Astrocyte of the cerebellum (primary cell): ENCODE data around the gene XYLT1.

ENCODE experiments used
- DNase-seq: peaks from one replicate; pipeline ENCODE4 v3.0.0-alpha.2; 2011; ENCODE audit warnings: low read depth
- H3K4me3 ChIP-seq: 2 replicates; pipeline ENCODE4 v1.5.1; 2011; ENCODE audit warnings: mild to moderate bottlenecking, low read depth, low read length, moderate library complexity
- in situ Hi-C: cut with HindIII; loops from 2 replicates; pipeline ENCODE4 v1.10.0; 2017; ENCODE audit warnings: low sequenced_read_pairs
- TF ChIP-seq, protein P1 (sequence below): IDR thresholded peaks from 2 replicates; pipeline ENCODE4 v1.5.1; 2012; ENCODE audit warnings: low read length, low read depth, moderate library complexity, mild to moderate bottlenecking; ENCODE audit errors: missing control alignments

XYLT1 gene

DNA sequence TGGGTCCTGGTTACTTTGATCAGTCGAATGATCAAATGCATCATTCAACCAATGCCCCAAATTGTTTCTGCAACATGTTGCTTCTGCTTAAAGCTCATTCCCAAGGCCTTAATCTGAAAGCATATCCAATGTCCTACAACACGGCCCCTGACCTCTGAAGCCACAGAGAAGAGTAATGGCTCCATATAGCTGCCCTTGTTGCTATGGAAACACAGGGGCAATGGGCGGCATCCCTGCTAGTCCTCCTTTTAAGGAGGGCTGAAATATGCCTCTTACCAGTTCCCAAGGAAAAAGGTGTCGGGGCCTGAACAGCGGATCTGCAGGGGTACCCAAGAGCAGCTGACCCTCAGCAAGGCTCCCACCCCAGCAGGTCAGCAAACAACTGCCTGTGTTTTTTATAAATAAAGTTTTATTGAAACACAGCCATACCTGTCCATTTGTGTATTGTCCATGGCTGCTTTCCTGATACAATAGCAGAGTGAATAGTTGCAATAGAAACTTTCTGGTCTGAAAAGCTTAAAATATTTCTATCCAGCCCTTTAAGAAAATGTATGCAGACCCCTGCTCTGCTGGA is 210.4 kb downstream of the XYLT1 start:
- DNase-seq, result no peak
- no peak overlapping the region for H3K4me3 ChIP-seq
- in situ Hi-C loops, result no loop called here
- TF ChIP-seq, protein P1, sequence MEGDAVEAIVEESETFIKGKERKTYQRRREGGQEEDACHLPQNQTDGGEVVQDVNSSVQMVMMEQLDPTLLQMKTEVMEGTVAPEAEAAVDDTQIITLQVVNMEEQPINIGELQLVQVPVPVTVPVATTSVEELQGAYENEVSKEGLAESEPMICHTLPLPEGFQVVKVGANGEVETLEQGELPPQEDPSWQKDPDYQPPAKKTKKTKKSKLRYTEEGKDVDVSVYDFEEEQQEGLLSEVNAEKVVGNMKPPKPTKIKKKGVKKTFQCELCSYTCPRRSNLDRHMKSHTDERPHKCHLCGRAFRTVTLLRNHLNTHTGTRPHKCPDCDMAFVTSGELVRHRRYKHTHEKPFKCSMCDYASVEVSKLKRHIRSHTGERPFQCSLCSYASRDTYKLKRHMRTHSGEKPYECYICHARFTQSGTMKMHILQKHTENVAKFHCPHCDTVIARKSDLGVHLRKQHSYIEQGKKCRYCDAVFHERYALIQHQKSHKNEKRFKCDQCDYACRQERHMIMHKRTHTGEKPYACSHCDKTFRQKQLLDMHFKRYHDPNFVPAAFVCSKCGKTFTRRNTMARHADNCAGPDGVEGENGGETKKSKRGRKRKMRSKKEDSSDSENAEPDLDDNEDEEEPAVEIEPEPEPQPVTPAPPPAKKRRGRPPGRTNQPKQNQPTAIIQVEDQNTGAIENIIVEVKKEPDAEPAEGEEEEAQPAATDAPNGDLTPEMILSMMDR, result no peak

DNA sequence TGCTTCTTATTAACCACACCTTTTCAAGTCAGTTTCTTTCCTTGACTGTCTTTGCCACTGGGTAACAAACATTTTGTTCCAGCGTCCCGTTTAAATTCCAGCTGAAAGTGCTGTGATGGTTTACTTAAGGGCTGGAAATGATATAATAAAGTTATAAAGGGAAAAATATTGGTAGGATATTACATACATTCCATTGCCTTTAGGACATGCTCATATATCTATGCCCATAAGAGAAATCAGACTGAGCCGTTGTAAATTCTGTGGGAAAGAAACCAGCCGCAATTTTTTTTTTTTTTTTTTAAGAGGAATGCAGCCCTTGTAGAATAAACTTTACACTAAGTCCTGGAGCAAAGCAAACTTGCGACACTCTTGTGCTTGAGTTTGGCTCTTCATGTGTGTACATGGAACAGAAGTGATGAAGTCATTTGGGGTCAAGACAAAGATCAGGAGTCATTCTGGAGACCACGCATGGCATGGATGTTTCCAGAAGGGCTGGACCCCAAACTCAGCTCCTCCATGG is 210.9 kb downstream of the XYLT1 start:
- DNase-seq, result no peak
- no peak overlapping the region for H3K4me3 ChIP-seq
- in situ Hi-C loops, result no loop called here
- TF ChIP-seq, protein P1, result no peak

DNA sequence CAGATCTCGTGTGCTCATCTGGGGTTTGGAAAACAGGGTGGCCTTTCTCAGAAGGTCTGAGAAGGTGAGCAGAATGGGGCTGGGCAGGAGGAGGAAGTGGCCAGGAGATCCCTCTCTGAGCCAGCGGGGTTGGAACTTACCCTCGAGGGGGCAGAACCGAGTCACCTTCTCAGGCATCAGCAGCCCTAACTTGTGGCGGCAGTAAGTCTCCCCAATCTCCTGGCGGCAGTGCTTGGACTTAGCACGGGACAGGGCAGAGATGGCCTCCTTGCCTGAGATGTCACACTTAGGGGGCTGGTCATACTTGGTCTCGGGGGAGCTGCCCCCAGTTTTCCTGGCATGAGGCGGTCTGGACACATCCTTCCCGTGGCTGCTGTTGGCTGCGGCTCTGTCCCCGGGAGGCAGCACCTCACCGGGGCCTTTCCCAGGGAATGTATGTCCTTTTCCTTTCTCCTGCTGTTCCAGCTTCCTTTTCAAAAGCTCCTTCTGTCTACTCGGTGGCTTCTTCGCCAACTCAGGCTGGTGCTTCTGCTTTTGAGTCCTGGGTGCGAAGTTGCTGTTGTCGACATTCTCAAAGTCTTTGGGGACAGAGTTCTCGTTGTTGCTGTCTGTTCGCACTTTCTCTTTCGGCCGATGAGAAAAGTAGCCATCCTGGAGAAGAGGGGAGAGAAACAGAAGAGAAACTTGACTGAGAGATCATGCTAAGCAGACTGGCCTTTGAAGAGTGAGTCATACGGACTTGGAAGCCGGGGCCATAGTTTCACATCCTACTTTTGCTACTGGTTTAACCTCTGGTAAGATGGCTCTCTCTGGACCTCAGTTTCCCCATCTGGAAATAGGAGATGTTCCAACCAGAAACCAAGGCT is 211.7 kb downstream of the XYLT1 start:
- no peak for DNase-seq
- TF ChIP-seq, protein P1, result no peak
- no peak overlapping the region for H3K4me3 ChIP-seq
- in situ Hi-C loops, result no loop called here

DNA sequence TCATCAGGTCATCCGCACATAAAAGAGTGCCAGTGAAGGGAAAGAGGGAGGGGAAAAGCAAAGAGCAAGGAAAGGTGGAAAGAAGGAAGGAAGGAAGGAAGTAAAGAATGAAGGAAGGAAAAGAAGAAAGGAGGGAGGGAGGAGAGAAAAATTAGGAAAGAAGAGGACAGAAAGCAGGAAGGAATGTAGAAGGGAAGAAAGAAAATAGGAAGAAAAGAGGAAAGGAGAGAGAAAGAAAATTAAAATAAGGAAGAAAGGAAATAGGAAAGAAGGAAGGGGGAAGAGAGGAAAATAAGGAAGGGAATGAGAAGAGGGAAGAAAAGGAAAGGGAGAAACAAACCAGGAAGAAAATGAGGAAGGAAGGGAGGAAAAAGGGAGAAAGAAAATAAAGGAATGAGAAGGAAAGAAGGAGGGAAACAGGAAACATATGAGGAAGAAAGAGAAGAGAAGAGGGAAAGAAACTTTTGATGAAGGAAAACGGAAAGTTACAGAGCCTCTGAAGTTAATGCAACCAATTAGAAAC is 212.6 kb downstream of the XYLT1 start:
- TF ChIP-seq, protein P1, result no peak
- no peak for DNase-seq
- in situ Hi-C loops, result no loop called here
- H3K4me3 ChIP-seq, result no peak overlapping the region

DNA sequence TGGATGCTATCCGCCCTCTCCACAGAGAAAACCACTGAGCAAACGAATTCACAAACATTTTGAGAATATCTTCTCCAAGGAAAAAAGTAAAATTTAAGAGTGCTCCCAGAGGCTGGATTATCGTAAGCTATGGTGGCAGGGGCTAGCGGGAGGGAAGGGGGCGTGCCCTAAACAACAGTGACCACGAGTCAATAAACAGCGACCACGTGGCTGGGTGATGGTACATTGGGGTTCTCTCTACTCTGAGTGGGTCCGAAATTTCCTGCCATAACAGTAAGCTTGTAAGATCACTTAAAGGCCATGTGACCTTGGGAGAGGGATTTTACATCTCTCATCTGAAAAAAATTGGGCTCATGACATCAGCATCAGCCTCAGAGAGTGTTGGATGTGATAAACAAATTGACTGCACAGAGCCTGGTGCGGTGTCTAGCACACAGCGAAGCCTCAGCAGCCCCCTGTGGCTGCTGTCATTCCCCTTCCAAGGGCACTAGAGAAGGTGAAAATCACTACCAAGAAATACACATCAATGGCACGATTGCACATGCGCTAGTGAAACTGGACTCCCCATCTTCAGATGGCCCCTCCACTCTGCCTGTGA is 213.2 kb downstream of the XYLT1 start:
- in situ Hi-C loops, result no loop called here
- no peak overlapping the region for H3K4me3 ChIP-seq
- TF ChIP-seq, protein P1, result no peak
- no peak for DNase-seq

DNA sequence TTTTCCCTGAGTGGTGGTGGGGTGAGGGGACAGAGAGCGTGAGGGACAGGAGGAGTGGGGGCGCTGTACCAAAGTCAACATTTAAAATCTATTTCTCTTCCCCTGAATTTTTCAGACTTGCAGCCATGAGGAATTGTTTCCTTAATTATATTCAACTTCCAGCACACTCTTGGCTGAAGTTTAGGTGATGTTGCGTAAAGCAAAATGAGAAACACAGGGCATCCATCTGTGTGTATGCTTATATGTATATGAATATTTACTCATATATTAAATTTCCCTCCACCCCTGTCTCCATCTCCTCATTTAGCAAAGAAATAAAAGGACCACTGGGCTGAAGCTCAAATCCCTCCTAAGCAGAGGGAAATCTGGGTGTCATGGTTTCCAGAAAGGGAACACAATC is 218.1 kb downstream of the XYLT1 start:
- in situ Hi-C loops, result no loop called here
- TF ChIP-seq, protein P1, result no peak
- DNase-seq, result no peak
- H3K4me3 ChIP-seq, result no peak overlapping the region
